ENCODE results near the gene ARRDC2.

- TF ChIP-seq CTCF (IDR thresholded peaks at IDR 0.05) (no peak), POLR2A (IDR thresholded peaks at IDR 0.05) (no peak)
Measured at GRCh38 chr19:18055967-18056366, 48.0 kb downstream of the ARRDC2 start.
